H1 (cell line): Measurements from ENCODE around the gene GRM7.

ENCODE experiments used
- CTCF ChIP-seq, 3 experiments: IDR thresholded peaks; 1 replicate in 2 of 3; 2 replicates in 1 of 3; pipeline versions ENCODE4 v1.5.1 to v1.6.1; 2011; ENCODE audit warnings: low read length in 3 of 3, mild to moderate bottlenecking in 3 of 3, inconsistent platforms in 2 of 3, low read depth in 1 of 3, moderate library complexity in 1 of 3; ENCODE audit not compliant: insufficient read depth in 1 of 3; ENCODE audit errors: control extremely low read depth in 1 of 3
- POLR2AphosphoS5 ChIP-seq: IDR thresholded peaks from 2 replicates; pipeline ENCODE4 v1.6.1; 2011; ENCODE audit warnings: low read depth, low read length

GRCh38 chr3:7423995-7424394 is 563.1 kb downstream of the GRM7 start:
- TF ChIP-seq CTCF (IDR thresholded peaks at IDR 0.05; ENCODE audit: control extremely low read depth in 1 of 3, insufficient read depth in 1 of 3, low read depth in 1 of 3, low read length in 3 of 3) (peak in 1 of 3 experiments; percentile 9; a peak in 1 of 4 replicates), POLR2AphosphoS5 (no peak)
